Thyroid gland (tissue), 4 donors: ENCODE measurements around the gene AGBL3. TPM values are rescaled to one million over a fixed set of nuclear protein-coding genes. Genes with fewer than 3 reads are reported as not detected.
"Not testable (repeated sequence)": the region's sequence is repeated elsewhere in the genome, so short reads cannot be mapped to it uniquely, and the experiment has no call there.

Source experiments
- DNase-seq, 2 donors: peaks; one replicate each; pipeline ENCODE4 v3.0.0-alpha.2; 2019
- H3K27ac ChIP-seq, 3 donors: fragments of 200-600 bp; sonication (generic); 1 replicate in 2 of 3; 2 replicates in 1 of 3; pipeline ENCODE4 v1.5.1; 2016 to 2019; ENCODE audit warnings: mild to moderate bottlenecking in 1 of 3, moderate library complexity in 1 of 3
- H3K27me3 ChIP-seq: fragments of 200-600 bp; sonication (generic); one replicate; pipeline ENCODE4 v1.5.1; 2019
- H3K36me3 ChIP-seq, 2 donors: fragments of 200-600 bp; sonication (generic); one replicate each; pipeline ENCODE4 v1.5.1; 2016 to 2019
- H3K4me1 ChIP-seq, 2 donors: fragments of 200-600 bp; sonication (generic); one replicate each; pipeline ENCODE4 v1.5.1; 2017 to 2019
- H3K4me3 ChIP-seq, 3 donors: fragments of 200-600 bp; sonication (generic); replicated peaks in 1 of 3; 1 replicate in 2 of 3; 2 replicates in 1 of 3; pipeline ENCODE4 v1.5.1; 2016; ENCODE audit warnings: mild to moderate bottlenecking in 1 of 3
- H3K9me3 ChIP-seq: fragments of 200-600 bp; sonication (generic); one replicate; pipeline ENCODE4 v1.5.1; 2017
- POLR2A ChIP-seq, 2 donors: fragments of 450-650 bp; IDR thresholded peaks; one replicate each; pipeline ENCODE4 v1.6.1; 2017; ENCODE audit warnings: antibody characterized with exemption in 2 of 2, mild to moderate bottlenecking in 2 of 2, moderate library complexity in 1 of 2
- WGBS, 2 donors: methylation state at CpG; one replicate each; pipeline ENCODE4 v1.1.5; 2017; 5-methylcytosine and 5-hydroxymethylcytosine counted together
- intact Hi-C: fragments of 100-400 bp; cut with DNase I; formaldehyde crosslinking; loops from one replicate; pipeline ENCODE4 v1.15.1; 2023
- total RNA-seq, 4 donors: library from RNA; depleted of rRNA; stranded (reverse); fragments of >200 nt; gene quantifications; one replicate each; pipeline ENCODE4 v1.2.3, GENCODE V29; 2016
- TF ChIP-seq, protein P1 (sequence below), 6 experiments: fragments of 200-600 bp in 3 of 6; fragments of 450-650 bp in 3 of 6; sonication (generic) in 3 of 6; IDR thresholded peaks; one replicate each; pipeline ENCODE4 v1.5.1; 2016 to 2019; ENCODE audit warnings: antibody characterized with exemption in 6 of 6, mild to moderate bottlenecking in 2 of 6, inconsistent platforms in 1 of 6, moderate library complexity in 1 of 6

Gene AGBL3
- total RNA-seq, 4 donors from 2014 or later, result 3.6 to 5.0 (median 4.1) TPM

DNA sequence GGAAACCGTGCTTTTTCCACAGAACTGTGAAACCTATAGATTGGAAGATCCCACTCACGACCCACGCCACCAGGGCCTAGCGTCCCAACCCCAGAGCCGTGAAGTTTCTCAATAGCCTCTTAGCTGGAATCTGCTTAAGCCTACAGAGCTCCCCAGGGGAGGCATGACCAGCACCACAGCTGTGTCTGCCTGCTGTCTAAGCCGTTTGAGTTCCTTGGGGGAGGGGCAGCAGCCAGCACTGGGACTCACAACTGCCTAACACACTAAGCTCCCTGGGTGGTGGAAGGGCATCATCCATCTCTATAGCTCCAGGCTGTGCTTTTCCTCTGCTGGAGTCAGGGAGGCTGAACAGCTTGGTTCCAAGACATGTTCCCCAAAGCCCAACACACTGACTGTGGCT lies 135.6 kb downstream of the AGBL3 start:
- Histone ChIP-seq H3K36me3 (no peaks in the 10 kb centered on the region), H3K4me3 (no peak overlapping the region), H3K27me3 (no peaks in the 10 kb centered on the region), H3K9me3 (no peaks in the 10 kb centered on the region), H3K27ac (no peak overlapping the region), H3K4me1 (no peaks in the 10 kb centered on the region)
- no peak for TF ChIP-seq POLR2A (IDR thresholded peaks at IDR 0.05)
- TF ChIP-seq, protein P1, sequence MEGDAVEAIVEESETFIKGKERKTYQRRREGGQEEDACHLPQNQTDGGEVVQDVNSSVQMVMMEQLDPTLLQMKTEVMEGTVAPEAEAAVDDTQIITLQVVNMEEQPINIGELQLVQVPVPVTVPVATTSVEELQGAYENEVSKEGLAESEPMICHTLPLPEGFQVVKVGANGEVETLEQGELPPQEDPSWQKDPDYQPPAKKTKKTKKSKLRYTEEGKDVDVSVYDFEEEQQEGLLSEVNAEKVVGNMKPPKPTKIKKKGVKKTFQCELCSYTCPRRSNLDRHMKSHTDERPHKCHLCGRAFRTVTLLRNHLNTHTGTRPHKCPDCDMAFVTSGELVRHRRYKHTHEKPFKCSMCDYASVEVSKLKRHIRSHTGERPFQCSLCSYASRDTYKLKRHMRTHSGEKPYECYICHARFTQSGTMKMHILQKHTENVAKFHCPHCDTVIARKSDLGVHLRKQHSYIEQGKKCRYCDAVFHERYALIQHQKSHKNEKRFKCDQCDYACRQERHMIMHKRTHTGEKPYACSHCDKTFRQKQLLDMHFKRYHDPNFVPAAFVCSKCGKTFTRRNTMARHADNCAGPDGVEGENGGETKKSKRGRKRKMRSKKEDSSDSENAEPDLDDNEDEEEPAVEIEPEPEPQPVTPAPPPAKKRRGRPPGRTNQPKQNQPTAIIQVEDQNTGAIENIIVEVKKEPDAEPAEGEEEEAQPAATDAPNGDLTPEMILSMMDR (IDR thresholded peaks at IDR 0.05), result no peak
- intact Hi-C loops, result no loop called here
- no peak for DNase-seq
- 59 to 61% methylated on average over 6 of the region's 6 CpGs for WGBS, 2 donors

DNA sequence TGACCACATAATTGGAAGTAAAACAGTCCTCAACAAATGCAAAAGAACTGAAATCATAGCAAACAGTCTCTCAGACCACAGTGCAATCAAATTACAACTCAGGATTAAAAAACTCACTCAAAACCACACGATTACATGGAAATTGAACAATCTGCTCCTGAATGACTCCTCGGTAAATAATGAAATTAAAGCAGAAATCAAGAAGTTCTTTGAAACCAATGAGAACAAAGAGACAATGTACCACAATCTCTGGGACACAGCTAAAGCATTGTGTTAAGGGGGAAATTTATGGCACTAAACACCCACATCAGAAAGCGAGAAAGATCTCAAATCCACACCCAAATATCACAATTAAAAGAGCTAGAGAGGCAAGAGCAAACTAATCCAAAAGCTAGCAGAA lies 138.3 kb downstream of the AGBL3 start:
- H3K4me1 ChIP-seq, DNase-seq, H3K27me3 ChIP-seq, H3K9me3 ChIP-seq, H3K4me3 ChIP-seq, H3K27ac ChIP-seq, H3K36me3 ChIP-seq, intact Hi-C loops: not testable (repeated sequence)
- 86 to 89% methylated on average over 3 of the region's 3 CpGs for WGBS, 2 donors

DNA sequence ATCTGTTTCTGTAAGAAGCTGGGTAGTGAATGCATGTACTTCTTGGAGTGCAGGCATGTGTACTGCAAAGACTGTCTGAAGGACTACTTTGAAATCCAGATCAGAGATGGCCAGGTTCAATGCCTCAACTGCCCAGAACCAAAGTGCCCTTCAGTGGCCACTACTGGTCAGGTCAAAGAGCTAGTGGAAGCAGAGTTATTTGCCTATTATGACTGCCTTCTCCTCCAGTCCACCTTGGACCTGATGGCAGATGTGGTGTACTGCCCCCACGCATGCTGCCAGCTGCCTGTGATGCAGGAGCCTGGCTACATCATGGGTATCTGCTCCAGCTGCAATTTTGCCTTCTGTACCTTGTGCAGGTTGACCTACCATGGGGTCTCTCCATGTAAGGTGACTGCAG lies 142.6 kb downstream of the AGBL3 start:
- Histone ChIP-seq H3K36me3 (no peaks in the 10 kb centered on the region), H3K4me3 (no peak overlapping the region), H3K9me3 (no peaks in the 10 kb centered on the region), H3K27me3 (no peaks in the 10 kb centered on the region), H3K27ac (no peak overlapping the region), H3K4me1 (no peaks in the 10 kb centered on the region)
- 94 to 100% methylated on average over 1 of the region's 1 CpG for WGBS, 2 donors
- no peak for DNase-seq
- TF ChIP-seq, protein P1 (IDR thresholded peaks at IDR 0.05), result no peak
- TF ChIP-seq POLR2A (IDR thresholded peaks at IDR 0.05), result no peak
- intact Hi-C loops, result no loop called here

DNA sequence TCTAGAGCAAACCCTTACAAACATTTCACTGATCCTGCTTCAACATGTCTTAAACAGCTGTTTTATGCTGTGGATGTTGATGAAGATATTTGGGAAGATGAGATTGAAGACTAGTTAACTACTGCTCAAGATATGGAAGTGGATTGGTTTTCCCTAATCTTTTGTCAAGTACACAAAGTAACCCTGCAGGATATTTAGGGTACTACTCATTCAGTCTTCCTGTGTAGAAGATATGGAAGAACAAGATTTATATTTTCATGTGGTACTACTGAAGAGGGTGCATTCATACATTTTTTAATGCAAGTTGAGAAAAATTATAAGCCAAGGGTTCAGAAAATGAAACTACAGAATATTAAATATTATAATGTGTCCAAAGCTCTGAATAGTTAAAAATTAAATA lies 143.3 kb downstream of the AGBL3 start:
- H3K27ac ChIP-seq, result no peak overlapping the region
- no peak for DNase-seq
- intact Hi-C loops, result no loop called here
- H3K9me3 ChIP-seq, result no peaks in the 10 kb centered on the region
- no peaks in the 10 kb centered on the region for H3K36me3 ChIP-seq
- TF ChIP-seq, protein P1 (IDR thresholded peaks at IDR 0.05), result no peak
- TF ChIP-seq POLR2A (IDR thresholded peaks at IDR 0.05), result no peak
- H3K4me3 ChIP-seq, result no peak overlapping the region
- no peaks in the 10 kb centered on the region for H3K4me1 ChIP-seq
- no peaks in the 10 kb centered on the region for H3K27me3 ChIP-seq

DNA sequence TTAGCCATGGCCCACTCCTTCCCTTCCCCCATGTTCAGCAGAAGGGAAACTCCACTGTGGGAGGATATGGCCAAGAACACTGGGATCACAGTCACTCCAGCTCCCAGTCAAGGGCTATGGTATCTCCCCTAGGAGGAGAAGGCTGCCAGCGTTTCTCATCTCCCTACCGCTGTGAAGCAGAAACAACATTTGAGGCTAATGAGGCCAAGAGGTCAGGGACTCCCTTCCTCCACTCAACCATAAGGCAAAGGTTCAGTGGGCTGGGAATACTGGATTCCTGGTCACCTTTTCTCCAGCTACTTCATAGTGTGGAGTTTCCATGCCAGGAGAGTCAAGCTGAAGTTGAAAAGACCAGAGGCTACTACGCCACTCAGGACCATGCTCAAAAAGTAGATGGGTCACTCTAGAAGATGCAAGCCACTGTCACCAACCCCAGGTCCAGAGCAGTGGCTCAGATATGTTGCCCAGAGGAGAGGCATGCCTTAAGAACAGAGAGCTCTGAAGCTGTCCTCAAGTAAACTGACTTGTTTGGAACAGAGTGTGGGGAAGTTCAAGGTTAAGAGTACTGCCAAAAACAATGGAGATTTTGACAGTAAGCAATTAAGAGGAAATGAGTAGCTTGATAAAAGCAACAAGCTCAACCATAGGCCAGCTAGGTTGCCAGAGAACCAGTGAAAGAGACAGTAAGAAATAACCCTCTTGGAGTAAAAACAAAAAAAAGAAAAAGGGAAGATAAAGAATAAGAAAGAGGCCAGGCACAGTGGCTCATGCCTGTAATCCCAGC lies 157.8 kb downstream of the AGBL3 start:
- DNase-seq, result no peak
- Histone ChIP-seq H3K9me3 (no peaks in the 10 kb centered on the region), H3K27ac (no peak overlapping the region), H3K4me3 (no peak overlapping the region), H3K36me3 (no peaks in the 10 kb centered on the region), H3K4me1 (no peaks in the 10 kb centered on the region), H3K27me3 (no peaks in the 10 kb centered on the region)
- intact Hi-C loops, result no loop called here
- TF ChIP-seq POLR2A (IDR thresholded peaks at IDR 0.05), result no peak
- TF ChIP-seq, protein P1 (IDR thresholded peaks at IDR 0.05), result no peak
- 44 to 62% methylated on average over 3 of the region's 3 CpGs for WGBS, 2 donors
